Measurements from ENCODE around the gene PDE7B. TPM values are rescaled to one million over a fixed set of nuclear protein-coding genes. Genes with fewer than 3 reads are reported as not detected.

PDE7B gene
- total and polyA plus RNA-seq, 9 of the 15 experiments (the other 6 are each of a cell fraction or from before 2014, with no cell fraction given), result 0.01 TPM; not detected in 8

DNA sequence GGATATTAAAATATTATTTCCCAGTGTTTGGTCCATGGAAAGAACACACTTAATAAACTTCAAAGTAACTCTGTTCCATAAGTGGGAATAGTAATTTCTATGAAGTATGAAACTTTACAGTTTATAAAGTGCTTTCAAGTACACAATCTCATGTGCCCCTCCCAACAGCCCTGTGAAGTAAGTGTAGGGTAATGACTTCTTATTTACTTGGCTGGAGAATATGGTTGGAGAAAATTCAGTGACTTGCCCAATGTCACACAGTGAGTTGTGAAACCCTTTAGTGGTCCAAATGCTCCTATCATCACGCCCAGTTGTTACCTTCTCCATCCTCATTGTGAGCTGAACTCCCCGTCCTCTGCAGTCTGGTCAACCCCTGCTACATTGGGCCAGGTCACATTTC lies 141.2 kb downstream of the PDE7B start:
- WGBS (ENCODE audit: insufficient coverage, low coverage, missing lambda C conversion rate), result 0% methylated on average over 2 of the region's 2 CpGs
- H2AFZ ChIP-seq (ENCODE audit: low read depth, low read length), result no peak overlapping the region
- in situ Hi-C loops (cut with MboI), result no loop called here
- no peaks in the 10 kb centered on the region for H4K20me1 ChIP-seq (replicated peaks; ENCODE audit: control insufficient read depth, insufficient read depth, low read length)
- no peaks in the 10 kb centered on the region for H3K79me2 ChIP-seq (ENCODE audit: control insufficient read depth, insufficient read depth, low read length)
- no peaks in the 10 kb centered on the region for H3K27me3 ChIP-seq (ENCODE audit: control insufficient read depth in 2 of 2, insufficient read depth in 2 of 2, low read length in 2 of 2)
- no peaks in the 10 kb centered on the region for H3K9me3 ChIP-seq (replicated peaks; ENCODE audit: control insufficient read depth, insufficient read depth, low read depth, low read length)
- no peak overlapping the region for H3K27ac ChIP-seq (ENCODE audit: extremely low read depth, low read depth, low read length)
- H3K9ac ChIP-seq (ENCODE audit: insufficient read depth in 1 of 2, low read depth in 2 of 2, low read length in 2 of 2), result no peak overlapping the region
- FAIRE-seq (no peak), ATAC-seq (no peak), DNase-seq (ENCODE audit: extremely low read depth in 1 of 4, low spot score in 3 of 4) (no peak)
- no peak overlapping the region for H3K4me2 ChIP-seq (ENCODE audit: insufficient read depth, low read length)
- H3K4me1 ChIP-seq (replicated peaks in 1 of 2; ENCODE audit: control insufficient read depth in 2 of 2, insufficient read depth in 2 of 2, low read length in 2 of 2), result no peaks in the 10 kb centered on the region
- TF ChIP-seq PHTF2 (CRISPR knock-in tag; IDR thresholded peaks at IDR 0.05) (no peak), MTF1 (CRISPR knock-in tag; IDR thresholded peaks at IDR 0.05; ENCODE audit: borderline replicate concordance) (no peak), POLR2A (conservative IDR thresholded peaks at IDR 0.05) (no peak)
- TF ChIP-seq, protein P1, sequence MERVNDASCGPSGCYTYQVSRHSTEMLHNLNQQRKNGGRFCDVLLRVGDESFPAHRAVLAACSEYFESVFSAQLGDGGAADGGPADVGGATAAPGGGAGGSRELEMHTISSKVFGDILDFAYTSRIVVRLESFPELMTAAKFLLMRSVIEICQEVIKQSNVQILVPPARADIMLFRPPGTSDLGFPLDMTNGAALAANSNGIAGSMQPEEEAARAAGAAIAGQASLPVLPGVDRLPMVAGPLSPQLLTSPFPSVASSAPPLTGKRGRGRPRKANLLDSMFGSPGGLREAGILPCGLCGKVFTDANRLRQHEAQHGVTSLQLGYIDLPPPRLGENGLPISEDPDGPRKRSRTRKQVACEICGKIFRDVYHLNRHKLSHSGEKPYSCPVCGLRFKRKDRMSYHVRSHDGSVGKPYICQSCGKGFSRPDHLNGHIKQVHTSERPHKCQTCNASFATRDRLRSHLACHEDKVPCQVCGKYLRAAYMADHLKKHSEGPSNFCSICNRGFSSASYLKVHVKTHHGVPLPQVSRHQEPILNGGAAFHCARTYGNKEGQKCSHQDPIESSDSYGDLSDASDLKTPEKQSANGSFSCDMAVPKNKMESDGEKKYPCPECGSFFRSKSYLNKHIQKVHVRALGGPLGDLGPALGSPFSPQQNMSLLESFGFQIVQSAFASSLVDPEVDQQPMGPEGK (CRISPR knock-in tag; IDR thresholded peaks at IDR 0.05; ENCODE audit: borderline replicate concordance), result no peak
- no TSS peak for BruUV-seq (replicated peaks)
- ChIA-PET CTCF (ENCODE audit: low intra/inter-chr PET ratio) (no interaction called here), POLR2A (interaction anchor here (0.6 kb wide), 1 partner anchor 801 kb away, joined by 3 read pairs; no protein-coding TSS in a partner anchor)
- no peaks in the 10 kb centered on the region for H3K9me1 ChIP-seq (ENCODE audit: control insufficient read depth, insufficient read depth, low read length)
- no peaks in the 10 kb centered on the region for H3K36me3 ChIP-seq (ENCODE audit: control insufficient read depth, insufficient read depth, low read length)
- no peak overlapping the region for H3K4me3 ChIP-seq
- intact Hi-C loops (cut with micrococcal nuclease), result no loop called here

DNA sequence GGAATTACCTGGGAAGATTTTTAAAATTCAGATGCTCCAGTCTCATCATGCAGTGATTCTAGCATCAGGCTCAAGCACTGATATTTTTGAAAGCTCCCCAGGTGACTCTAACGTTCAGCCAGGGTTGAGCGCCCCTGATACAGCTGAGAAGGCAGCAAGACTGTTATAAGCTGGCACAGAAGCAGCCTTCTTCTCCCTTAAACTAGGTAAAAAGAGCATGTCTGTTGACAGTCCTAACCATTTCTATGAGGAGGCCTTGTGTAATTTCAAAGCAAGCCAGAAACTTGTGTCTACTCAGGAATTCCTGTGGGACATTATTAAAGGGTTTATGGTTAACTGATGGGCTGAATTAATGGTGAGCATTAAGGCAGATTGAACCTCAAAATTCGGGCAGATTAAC lies 141.9 kb downstream of the PDE7B start:
- intact Hi-C loops (cut with micrococcal nuclease), result no loop called here
- no peaks in the 10 kb centered on the region for H3K36me3 ChIP-seq (ENCODE audit: control insufficient read depth, insufficient read depth, low read length)
- H3K4me1 ChIP-seq (replicated peaks in 1 of 2; ENCODE audit: control insufficient read depth in 2 of 2, insufficient read depth in 2 of 2, low read length in 2 of 2), result no peaks in the 10 kb centered on the region
- H3K27me3 ChIP-seq (ENCODE audit: control insufficient read depth in 2 of 2, insufficient read depth in 2 of 2, low read length in 2 of 2), result no peaks in the 10 kb centered on the region
- WGBS (ENCODE audit: insufficient coverage, low coverage, missing lambda C conversion rate), result 0% methylated on average over 3 of the region's 3 CpGs
- POLR2A ChIA-PET, result no interaction called here
- H3K4me2 ChIP-seq (ENCODE audit: insufficient read depth, low read length), result no peak overlapping the region
- ATAC-seq (no peak), DNase-seq (ENCODE audit: extremely low read depth in 1 of 4, low spot score in 3 of 4) (no peak), FAIRE-seq (no peak)
- no peak overlapping the region for H2AFZ ChIP-seq (ENCODE audit: low read depth, low read length)
- no peak overlapping the region for H3K4me3 ChIP-seq
- H3K9ac ChIP-seq (ENCODE audit: insufficient read depth in 1 of 2, low read depth in 2 of 2, low read length in 2 of 2), result no peak overlapping the region
- no peak for TF ChIP-seq POLR2B (IDR thresholded peaks at IDR 0.05; ENCODE audit: low read depth, partially characterized antibody)
- no peak for TF ChIP-seq ADNP (tag; IDR thresholded peaks at IDR 0.05)
- CTCF ChIA-PET (ENCODE audit: low intra/inter-chr PET ratio), result no interaction called here
- no peaks in the 10 kb centered on the region for H3K9me1 ChIP-seq (ENCODE audit: control insufficient read depth, insufficient read depth, low read length)
- in situ Hi-C loops (cut with MboI), result no loop called here
- H4K20me1 ChIP-seq (replicated peaks; ENCODE audit: control insufficient read depth, insufficient read depth, low read length), result no peaks in the 10 kb centered on the region
- no peaks in the 10 kb centered on the region for H3K9me3 ChIP-seq (replicated peaks; ENCODE audit: control insufficient read depth, insufficient read depth, low read depth, low read length)
- BruUV-seq (replicated peaks), result no TSS peak
- H3K27ac ChIP-seq (ENCODE audit: extremely low read depth, low read depth, low read length), result no peak overlapping the region
- no peaks in the 10 kb centered on the region for H3K79me2 ChIP-seq (ENCODE audit: control insufficient read depth, insufficient read depth, low read length)
